GM19397 (cell line): Measurements from ENCODE around the gene MAPK14.

Experiments used
- ATAC-seq: cut with Tn5 transposase; IDR thresholded peaks from one replicate; pipeline ENCODE4 v1.9.1; 2021; ENCODE audit warnings: mild to moderate bottlenecking, moderate library complexity; ENCODE audit not compliant: unreplicated experiment

The MAPK14 gene

DNA sequence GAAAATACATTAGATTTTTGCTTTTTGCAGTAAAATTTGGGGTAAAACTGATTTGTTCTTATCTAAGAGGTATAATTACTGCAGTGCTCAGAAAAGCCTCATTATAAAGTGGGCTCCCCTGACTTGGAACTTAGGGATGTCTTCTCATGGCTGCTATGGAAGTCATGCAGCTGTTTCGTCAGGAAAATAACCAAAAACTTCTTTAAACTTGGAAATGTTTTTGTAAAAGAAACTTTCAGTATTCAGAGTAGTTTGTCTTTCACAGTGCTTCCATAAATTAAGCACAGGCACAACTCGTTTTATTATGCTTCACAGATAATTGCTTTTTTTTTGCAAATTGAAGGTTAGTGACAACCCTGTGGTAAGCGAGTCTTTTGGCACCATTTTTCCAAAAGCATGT lies 6.8 kb downstream of the MAPK14 start:
- ATAC-seq, result no peak

DNA sequence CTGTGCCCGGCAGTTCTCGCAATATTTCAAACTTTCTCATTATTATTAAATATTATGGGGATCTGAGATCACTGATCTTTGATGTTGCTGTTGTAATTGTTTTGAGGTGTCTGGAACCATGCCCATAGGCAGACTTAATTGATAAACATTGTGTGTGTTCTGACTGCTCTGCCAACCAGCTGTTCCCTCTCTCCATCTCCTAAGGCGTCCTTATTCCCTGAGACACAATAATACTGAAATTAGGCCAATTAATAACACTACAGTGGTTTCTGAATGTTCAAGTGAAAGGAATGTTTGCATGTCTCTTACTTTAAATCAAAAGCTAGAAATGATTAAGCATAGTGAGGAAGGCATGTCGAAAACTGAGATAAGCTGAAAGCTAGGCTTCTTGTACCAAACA lies 7.6 kb downstream of the MAPK14 start:
- ATAC-seq, result no peak

DNA sequence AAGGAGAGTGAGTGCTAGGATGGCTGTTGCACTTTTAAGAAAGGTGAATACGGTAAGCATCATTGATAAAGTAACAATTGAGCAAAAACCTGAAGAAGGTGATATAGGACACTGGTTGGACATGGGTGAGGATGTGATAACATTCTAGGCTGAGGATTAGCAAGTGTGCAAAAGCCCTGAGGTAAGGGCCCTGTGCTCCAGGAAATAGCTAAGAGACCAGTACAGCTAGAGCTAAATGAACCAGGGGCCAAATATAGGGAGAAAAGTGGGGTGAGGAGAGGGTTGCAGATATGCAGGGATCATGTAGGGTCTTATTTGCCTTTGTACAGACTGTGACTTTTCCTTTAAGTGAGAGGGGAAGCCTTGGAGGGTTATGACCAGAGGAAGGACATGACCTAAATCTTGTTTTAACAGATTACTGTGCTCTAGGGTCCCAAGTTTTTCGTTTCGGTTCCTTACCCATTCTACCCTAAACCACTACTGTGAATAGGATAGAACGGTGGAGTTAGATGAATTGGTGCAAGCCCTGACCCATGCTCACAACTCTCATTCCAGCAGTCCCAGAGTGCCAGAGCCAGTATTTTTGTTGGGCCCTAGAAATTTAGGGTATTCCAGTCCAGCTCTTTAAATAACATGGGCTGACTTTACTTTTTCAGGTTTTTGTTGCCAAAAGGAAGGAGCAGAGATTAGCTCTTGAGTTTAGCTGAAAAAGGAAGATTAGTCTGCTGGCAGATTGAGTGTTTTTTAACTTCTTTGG lies 10.7 kb downstream of the MAPK14 start:
- ATAC-seq, result no peak

DNA sequence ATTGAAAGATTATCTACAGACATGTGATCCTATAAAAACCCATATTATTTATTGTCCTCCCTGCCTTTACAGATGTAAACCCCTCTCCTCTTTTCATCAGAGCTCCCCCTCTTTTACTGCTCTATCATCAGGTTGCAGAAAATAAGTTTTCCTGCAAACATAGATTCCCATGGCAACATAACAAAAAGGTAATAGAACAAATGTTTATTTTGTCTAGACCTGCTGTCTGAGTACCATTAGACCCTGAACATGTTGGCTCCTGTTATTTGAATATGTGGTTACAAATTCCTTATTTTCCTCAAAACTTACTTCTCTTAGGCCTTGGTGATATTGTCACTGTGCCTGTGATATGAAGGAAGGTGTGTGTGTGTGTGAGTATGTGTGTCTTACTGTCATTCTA lies 11.5 kb downstream of the MAPK14 start:
- ATAC-seq, result no peak

DNA sequence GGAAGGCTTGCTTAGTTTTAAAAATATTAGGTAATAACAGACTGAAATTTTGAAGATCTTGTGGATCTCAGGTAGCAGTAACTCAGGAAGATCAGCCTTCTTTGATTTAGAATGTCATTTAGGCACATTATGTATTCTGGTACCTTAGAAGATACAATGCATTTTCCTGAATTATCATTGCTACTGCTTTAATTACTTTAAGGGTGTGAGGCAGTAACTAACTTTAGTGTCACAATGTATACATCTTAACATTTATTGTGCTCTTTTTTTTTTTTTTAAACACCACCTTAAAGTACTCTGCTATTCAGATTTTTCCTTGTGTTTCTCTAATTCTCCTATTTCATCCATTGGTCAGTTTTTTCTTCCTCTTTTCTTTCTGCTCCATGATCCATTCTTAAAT lies 13.3 kb downstream of the MAPK14 start:
- no peak for ATAC-seq

DNA sequence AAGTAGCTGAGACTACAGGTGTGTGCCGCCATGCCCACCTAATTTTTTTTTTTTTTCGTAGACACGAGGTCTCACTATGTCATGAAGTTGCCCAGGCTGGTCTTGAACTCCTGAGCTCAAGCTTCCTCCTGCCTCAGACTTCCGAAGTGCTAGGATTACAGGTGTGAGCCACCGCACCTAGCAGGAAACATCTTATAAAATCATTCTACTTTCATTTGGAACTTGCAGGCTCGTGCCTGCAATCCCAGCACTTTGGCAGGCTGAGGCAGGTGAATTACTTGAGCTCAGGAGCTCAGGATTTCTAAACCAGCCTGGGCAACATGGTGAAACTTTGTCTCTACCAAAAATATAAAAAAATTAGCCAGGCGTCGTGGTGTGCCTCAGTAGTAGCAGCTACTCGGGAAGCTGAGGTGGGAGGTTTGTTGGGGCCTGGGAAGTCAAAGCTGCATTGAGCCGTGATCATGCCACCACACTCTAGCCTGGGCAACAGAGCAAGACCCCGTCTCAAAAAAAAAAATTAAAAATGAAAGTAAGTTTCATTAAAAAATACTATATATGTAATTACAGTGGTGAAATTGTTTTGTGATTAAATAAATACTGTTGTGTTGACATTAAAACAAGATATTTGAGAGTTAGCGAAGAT lies 15.1 kb downstream of the MAPK14 start:
- ATAC-seq, result no peak

DNA sequence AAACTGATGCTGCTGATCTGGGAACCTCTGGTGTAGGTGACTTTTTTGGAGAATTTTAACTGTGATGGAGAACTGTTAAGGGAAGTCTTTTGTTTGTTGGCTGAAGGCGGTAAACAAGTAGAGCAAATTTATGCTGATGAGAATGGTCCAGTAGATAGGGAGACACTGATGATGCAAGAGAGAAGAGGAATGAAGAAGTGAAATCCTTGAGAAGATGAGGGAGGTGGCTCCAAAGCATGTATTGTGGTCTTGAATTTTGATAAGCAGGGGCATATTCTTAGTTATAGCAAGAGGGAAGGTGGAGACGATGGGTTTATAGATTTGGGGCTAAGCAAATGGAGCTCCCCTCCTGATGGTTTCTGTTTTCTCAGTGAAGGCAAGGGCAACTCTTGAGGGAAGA lies 22.0 kb downstream of the MAPK14 start:
- no peak for ATAC-seq

DNA sequence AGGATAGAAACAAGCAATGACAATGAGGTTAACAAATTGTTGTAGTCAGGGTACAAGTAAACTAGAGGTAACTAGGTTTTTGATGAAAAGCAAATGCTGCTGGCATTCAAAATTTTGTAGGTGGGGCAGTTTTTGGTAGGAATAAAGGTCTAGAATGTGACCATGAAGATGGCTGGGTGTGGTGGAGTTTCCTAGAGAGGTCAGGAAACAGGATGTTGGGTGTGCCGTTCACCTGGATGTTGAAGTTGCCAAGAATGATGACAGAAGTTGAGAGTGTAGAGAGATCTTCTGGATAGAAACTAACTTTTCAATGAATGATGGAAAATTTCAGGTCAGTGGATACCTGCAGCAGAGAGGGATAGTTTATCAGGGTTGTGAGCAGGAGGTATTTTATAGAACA lies 22.7 kb downstream of the MAPK14 start:
- no peak for ATAC-seq

DNA sequence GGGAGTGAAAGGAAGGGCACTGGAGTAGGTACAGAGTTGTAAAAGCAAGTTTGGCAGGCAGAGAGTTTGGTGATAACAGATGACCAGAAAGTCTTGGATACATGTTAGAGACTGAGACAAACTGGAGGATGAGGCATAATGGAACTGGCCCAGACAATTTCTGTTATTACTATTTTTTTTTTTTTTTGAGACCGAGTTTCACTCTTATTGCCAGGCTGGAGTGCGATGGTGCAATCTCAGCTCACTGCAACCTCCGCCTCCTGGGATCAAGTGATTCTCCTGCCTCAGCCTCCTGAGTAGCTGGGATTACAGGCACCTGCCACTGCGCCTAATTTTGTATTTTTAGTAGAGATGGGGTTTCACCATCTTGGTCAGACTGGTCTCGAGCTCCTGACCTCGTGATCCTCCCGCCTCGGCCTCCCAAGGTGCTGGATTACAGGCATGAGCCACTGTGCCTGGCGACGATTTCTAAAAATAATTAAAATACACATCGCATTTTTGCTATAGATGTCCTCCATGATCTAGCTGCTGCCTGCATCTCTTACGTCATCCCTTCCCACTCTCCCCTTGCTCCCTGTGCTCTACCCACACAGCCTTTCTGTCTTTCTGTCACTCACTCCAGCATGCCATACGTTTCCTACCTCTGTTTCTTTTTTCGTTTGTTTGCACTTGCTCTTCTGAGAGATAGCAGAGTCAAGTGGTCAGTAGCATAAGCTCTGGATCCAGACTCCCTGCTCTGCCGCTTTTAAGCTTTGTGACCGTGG lies 23.5 kb downstream of the MAPK14 start:
- no peak for ATAC-seq

DNA sequence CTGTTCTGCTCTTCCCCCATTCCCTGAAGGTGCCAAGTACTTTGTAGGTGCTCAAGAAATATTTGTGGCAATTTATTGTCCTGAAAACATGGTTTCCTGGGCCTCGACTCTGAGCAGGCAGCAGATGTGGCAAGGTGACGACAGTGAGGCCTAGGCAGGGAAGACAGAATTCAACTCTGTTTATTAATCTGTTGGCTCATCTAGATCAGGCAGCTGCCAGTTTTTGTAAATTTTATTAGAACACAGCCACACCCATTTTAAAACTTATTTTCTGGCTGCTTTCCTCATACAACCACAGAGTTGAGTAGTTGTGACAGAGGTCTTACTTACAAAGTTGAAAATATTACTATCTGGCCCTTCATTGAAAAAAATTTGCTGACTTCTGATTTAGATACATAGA lies 24.5 kb downstream of the MAPK14 start:
- ATAC-seq, result no peak

DNA sequence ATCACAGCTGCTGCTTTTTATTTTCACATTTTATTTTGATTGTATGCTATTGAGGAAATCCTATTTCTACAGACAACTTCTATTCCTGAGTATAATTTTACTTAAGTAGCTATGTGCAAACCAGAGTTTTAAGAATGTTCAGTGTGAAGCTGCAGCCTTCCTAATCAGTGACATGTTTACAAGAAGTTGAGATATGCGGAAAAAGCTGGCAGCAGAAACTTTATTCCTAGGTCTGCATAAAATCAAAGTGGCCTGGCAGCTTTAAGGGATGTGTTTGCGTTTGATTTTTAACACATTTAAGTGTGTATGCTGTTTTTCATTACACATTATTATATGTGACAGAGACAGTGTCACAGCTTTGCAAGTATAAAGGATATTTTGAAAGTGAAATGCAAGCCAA lies 26.3 kb downstream of the MAPK14 start:
- no peak for ATAC-seq

DNA sequence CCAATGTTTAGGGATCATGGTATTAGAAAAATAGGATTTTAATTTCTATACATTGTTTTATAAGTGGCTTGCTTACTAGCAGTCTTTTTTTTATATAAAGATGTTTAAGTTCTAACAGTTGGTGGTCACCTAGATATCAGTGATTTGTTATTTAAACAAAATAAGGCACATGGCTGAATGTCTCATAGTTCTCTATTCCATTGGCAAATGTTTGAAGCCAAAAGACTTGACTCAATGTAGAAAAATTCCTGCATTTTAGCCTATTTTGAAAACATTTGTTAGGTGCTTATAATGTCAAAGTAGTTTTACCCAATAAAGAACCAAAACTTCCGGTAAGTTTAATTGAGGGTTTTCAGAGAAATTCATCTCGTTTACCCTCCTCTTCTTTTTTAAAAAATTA lies 26.8 kb downstream of the MAPK14 start:
- ATAC-seq, result no peak

DNA sequence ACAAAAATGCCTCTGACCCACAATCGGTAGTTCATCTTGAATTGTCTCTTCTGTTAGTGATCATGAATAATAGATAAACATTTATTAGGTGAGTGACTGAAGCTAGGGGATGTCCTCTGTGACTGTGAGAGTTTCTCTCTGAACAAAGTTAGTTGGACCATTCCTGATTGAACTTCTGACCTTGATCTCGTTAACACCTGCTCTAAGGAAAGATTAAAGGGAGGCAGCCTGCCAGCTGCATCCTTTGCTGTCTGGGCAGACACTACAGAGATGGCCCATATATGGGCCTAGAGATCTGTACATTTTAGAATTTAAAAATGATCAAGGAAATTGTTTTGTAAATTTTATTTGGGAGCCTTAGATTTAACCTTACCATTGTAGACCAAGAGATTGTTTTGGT lies 27.3 kb downstream of the MAPK14 start:
- no peak for ATAC-seq

DNA sequence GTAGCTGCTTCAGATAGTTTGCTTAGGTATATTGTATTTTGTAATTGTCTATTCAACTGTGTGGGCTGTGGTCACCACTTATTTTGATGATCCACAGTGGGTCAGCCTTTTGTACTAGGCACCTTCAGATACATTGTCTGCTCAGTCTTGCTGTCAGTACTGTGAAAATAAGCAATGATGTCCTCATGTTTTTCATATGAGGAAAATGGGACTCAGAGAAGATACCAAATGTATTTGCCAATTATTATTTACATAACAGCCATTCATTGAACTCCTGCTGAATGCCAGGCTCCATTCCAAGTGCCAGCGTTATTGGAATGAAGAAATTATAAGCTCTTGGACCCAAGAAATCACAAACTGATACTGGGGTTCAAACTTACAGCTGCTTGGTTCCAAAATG lies 28.6 kb downstream of the MAPK14 start:
- ATAC-seq, result no peak

DNA sequence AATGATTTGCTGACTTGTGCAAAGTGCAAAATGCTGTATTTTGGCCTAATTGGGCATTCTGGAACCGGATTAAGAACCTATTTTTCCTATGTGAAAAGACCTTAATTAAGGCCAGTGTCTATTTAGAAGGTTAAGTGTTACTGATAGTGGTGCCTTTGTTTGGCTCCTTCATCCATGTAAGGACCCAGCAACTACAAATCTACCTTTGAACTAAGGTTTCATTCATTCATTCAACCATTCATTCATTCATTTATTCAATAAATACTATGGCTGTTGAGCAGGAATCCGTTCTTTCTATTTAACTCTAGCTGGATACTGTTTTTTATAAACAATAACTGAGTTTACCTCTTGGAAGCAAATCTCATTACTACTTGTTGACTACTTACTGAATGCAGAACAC lies 33.6 kb downstream of the MAPK14 start:
- ATAC-seq, result no peak

DNA sequence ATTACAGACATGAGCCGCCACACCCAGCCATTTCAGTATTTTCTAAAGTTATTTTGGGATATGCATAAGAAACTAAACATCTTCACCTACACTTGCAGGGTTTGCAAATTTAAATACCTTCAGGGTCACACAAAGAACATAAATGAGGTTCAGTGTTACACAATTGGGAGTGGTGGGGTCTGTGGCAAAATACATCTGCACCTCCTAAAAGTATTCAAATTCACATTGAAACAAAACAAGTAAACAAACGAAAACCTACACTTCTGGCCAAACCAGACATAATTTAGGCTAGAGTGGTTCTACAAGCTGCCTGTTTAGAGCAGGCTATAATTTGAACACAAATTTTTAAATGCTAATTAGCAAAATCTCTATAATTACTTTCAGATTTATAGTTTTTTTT lies 34.6 kb downstream of the MAPK14 start:
- no peak for ATAC-seq

DNA sequence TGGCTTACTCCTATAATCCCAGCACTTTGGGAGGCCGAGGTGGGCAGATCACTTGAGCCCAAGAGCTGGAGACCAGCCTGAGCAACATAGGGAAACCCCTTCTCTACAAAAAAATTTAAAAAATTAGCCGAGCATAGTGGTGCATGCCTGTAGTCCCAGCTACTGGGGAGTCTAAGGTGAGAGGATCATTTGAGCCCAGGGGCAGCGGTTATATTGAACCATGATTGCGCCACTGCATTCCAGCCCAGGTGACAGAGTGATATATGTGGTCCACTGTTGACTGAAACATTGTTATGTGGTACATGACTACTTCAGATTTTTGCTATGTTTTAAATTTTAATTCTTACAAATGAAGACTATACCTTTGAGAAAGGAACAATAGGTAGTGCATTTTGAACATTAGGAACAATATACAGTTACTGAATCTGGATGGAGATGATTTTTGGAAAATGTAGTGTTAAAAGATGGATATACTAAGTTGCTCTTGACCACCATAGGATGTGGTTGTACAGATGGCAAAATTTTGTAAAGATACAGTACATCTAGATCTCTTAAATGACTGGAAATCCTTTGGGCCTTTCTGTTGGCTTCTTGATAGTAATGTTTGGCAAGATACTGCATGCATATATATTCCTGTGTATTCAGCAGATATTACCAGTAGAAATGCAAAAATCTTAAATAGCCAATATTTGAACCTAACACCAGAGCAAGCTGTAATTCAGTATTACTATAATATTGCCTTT lies 35.9 kb downstream of the MAPK14 start:
- ATAC-seq, result no peak

DNA sequence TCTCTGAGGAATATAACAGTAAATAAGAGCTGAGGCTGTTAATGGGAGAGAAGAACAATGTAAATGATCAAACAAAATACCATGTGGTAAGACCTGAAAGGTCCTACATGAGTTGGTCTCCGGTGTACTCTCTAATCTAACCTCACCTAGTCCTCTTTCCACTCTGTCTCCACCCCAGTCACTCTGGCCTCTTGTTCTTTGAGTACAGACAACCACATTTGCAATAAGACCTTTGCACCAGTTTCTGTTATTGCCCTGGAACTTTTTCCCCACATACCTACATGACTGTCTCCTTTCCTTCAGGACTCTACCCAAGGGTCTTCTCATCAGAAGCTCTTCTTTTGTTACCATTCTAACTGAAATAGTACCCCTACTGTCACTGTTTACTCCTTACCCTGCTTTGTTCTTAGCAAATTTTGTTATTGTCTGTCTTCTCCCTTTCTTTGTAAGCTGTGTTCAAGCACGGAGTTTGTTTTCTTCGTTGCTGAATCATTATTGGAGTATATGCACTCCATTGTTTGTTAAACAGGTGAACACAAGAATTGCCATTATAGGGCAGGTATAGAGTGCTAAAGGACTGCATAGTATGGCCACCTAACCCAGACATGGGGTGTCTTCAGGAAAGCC lies 37.3 kb downstream of the MAPK14 start:
- ATAC-seq, result no peak

DNA sequence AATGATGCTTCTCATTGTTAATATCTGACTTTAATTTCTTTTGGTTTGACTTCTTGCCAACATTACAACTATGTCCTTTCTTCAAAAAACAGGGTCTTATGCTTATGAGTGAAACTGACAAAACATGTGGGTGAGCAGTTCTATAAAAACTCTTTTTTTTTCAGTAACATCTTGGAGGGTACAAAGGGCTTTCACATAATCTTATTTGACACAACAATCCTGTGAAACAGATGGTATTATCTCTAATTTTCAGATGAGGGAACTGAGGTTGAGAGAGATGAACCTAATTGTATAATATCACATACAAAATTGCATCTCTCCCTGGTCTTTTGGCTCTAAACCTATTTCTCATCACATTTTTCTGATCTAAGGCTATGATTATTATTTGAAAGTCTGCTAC lies 38.3 kb downstream of the MAPK14 start:
- no peak for ATAC-seq

DNA sequence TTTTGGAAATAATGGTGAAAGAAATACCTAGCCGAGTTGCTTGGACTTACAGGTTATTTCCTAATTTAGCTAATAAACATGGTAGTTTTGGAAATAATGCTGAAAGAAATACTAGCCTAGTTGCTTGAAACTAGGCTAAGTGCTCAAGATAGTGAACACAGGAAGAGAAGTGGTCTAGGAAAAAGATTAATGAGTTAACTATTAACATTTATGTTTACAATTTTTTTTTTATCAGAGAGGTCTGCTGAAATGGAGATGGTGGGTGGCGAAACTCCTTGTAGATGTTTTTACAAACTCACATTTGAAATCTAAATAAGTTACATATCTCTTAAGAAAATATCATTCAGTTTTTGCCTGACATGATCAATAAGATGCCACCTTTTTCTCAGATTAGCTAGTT lies 39.2 kb downstream of the MAPK14 start:
- no peak for ATAC-seq
